K562 (cell line): ENCODE measurements around the gene PTPN18. TPM values are rescaled to one million over a fixed set of nuclear protein-coding genes. Genes with fewer than 3 reads are reported as not detected.

Experiments
- ATAC-seq: fragments of 200-7000 bp; cut with Tn5 transposase; 3 replicates; pipeline ENCODE4 v1.9.1; 2020; ENCODE audit warnings: moderate library complexity
- BruUV-seq: library from RNA; stranded (reverse); fragments of 400-500 nt; replicated peaks from 2 replicates; lab custom pipeline; 2021; lab: Mats Ljungman, UMichigan
- CTCF ChIA-PET: fragments of 300-600 bp; formaldehyde crosslinking; extraction: SDS; loops from one replicate; lab custom pipeline; 2021; ENCODE audit warnings: low intra/inter-chr PET ratio; lab: Yijun Ruan, JAX
- POLR2A ChIA-PET: fragments of 300-600, 350-650 bp; sonication (Branson Sonifier 250); formaldehyde crosslinking; extraction: SDS; loops from one replicate; lab custom pipeline; 2021; ENCODE audit warnings: antibody characterized with exemption, inconsistent platforms; lab: Yijun Ruan, JAX
- DNase-seq, 4 experiments: peaks; one replicate each; pipeline versions ENCODE4 v3.0.0 to v3.0.0-alpha.2; 2011 to 2018; ENCODE audit warnings: low spot score in 3 of 4, mixed read lengths in 3 of 4; ENCODE audit errors: extremely low read depth in 1 of 4
- FAIRE-seq: peaks from 2 replicates; lab custom pipeline; 2011; peaks lifted over from hg19 to GRCh38; lab: Jason Lieb, UNC
- H2AFZ ChIP-seq: 2 replicates; pipeline ENCODE4 v1.6.0; 2011; ENCODE audit warnings: low read depth, low read length, control low read depth, inconsistent platforms
- H3K27ac ChIP-seq: fragments of 200-600 bp; 3 replicates; pipeline ENCODE4 v1.8.0; 2011; ENCODE audit warnings: low read depth, mild to moderate bottlenecking, control low read depth, inconsistent platforms, low read length, moderate library complexity, mixed read lengths; ENCODE audit errors: extremely low read depth
- H3K27me3 ChIP-seq, 2 experiments: fragments of 300-600 bp in 1 of 2; 2 replicates in 1 of 2; 3 replicates in 1 of 2; pipeline versions ENCODE4 v1.6.0 to v1.8.0; 2011; ENCODE audit warnings: inconsistent platforms in 2 of 2, low read length in 2 of 2, mild to moderate bottlenecking in 1 of 2, mixed read lengths in 1 of 2, moderate library complexity in 1 of 2; ENCODE audit not compliant: control insufficient read depth in 2 of 2, insufficient read depth in 2 of 2
- H3K36me3 ChIP-seq: fragments of 300-600 bp; 3 replicates; pipeline ENCODE4 v1.8.0; 2011; ENCODE audit warnings: mild to moderate bottlenecking, low read length, inconsistent platforms; ENCODE audit not compliant: control insufficient read depth, insufficient read depth
- H3K4me1 ChIP-seq, 2 experiments: fragments of 200-600 bp in 1 of 2; replicated peaks in 1 of 2; 2 replicates in 1 of 2; 3 replicates in 1 of 2; pipeline versions ENCODE4 v1.5.1 to v1.8.0; 2011; ENCODE audit warnings: inconsistent platforms in 2 of 2, low read length in 2 of 2, mild to moderate bottlenecking in 1 of 2, mixed read lengths in 1 of 2, moderate library complexity in 1 of 2; ENCODE audit not compliant: control insufficient read depth in 2 of 2, insufficient read depth in 2 of 2
- H3K4me2 ChIP-seq: 2 replicates; pipeline ENCODE4 v1.6.1; 2011; ENCODE audit warnings: low read length, control low read depth, inconsistent platforms, mixed read lengths; ENCODE audit not compliant: insufficient read depth
- H3K4me3 ChIP-seq: fragments of 200-600 bp; sonication (generic), shearing (Covaris generic); 2 replicates; pipeline ENCODE4 v1.5.1; 2016; ENCODE audit warnings: control low read depth, inconsistent platforms
- H3K79me2 ChIP-seq: fragments of 200-600 bp; 3 replicates; pipeline ENCODE4 v1.8.0; 2011; ENCODE audit warnings: low read length, inconsistent platforms; ENCODE audit not compliant: control insufficient read depth, insufficient read depth
- H3K9ac ChIP-seq, 2 experiments: 2 replicates each; pipeline versions ENCODE4 v1.6.0 to v1.6.1; 2011; ENCODE audit warnings: low read depth in 2 of 2, low read length in 2 of 2, control low read depth in 1 of 2, inconsistent platforms in 1 of 2, mild to moderate bottlenecking in 1 of 2, mixed read lengths in 1 of 2; ENCODE audit not compliant: insufficient read depth in 1 of 2
- H3K9me1 ChIP-seq: one replicate; pipeline ENCODE4 v1.6.0; 2011; ENCODE audit warnings: inconsistent platforms, mild to moderate bottlenecking, low read length, moderate library complexity; ENCODE audit not compliant: control insufficient read depth, insufficient read depth
- H3K9me3 ChIP-seq: replicated peaks from 2 replicates; pipeline ENCODE4 v1.5.1; 2011; ENCODE audit warnings: low read depth, low read length, inconsistent platforms; ENCODE audit not compliant: control insufficient read depth, insufficient read depth
- H4K20me1 ChIP-seq: replicated peaks from 2 replicates; pipeline ENCODE4 v1.6.1; 2011; ENCODE audit warnings: low read length, inconsistent platforms, mixed read lengths; ENCODE audit not compliant: control insufficient read depth, insufficient read depth
- KDM4B ChIP-seq, 2 experiments: fragments of 450-650 bp in 1 of 2; sonication (generic) in 1 of 2; IDR thresholded peaks; 2 replicates each; pipeline ENCODE4 v1.6.1; 2016 to 2017; ENCODE audit warnings: borderline replicate concordance in 2 of 2, antibody characterized with exemption in 1 of 2, low read depth in 1 of 2, mild to moderate bottlenecking in 1 of 2
- PHF20 ChIP-seq: fragments of 450-650 bp; IDR thresholded peaks from 2 replicates; pipeline ENCODE4 v1.6.1; 2018; ENCODE audit not compliant: partially characterized antibody
- SIN3B ChIP-seq: fragments of 450-650 bp; IDR thresholded peaks from 2 replicates; pipeline ENCODE4 v1.6.1; 2017; ENCODE audit warnings: low read depth, mild to moderate bottlenecking, moderate library complexity
- SREBF2 ChIP-seq: sonication (generic); formaldehyde crosslinking; IDR thresholded peaks from 2 replicates; pipeline ENCODE4 v1.4.0; 2020; ENCODE audit warnings: mild to moderate bottlenecking, missing genetic modification reagents
- ZFX ChIP-seq: sonication (generic); formaldehyde crosslinking; IDR thresholded peaks from 2 replicates; pipeline ENCODE4 v1.8.0; 2022; ENCODE audit warnings: mild to moderate bottlenecking, missing genetic modification reagents, moderate library complexity
- ZNF3 ChIP-seq: fragments of 250-450 bp; sonication (Bioruptor Pico); IDR thresholded peaks from 2 replicates; pipeline ENCODE4 v1.5.0; 2021; ENCODE audit warnings: mild to moderate bottlenecking, moderate library complexity
- WGBS: fragments of 100-300 bp; shearing (Covaris generic); methylation state at CpG from one replicate; pipeline ENCODE4 v1.1.6; 2016; ENCODE audit warnings: low coverage, mixed read lengths; ENCODE audit not compliant: insufficient coverage; ENCODE audit errors: missing lambda C conversion rate; 5-methylcytosine and 5-hydroxymethylcytosine counted together
- in situ Hi-C: fragments of 300-500 bp; cut with MboI; formaldehyde crosslinking; loops from 4 replicates; pipeline ENCODE4 v1.15.0; 2018; ENCODE audit warnings: inconsistent platforms, mixed read lengths
- intact Hi-C: fragments of 100-400 bp; cut with micrococcal nuclease; formaldehyde crosslinking; loops from 2 replicates; pipeline ENCODE4 v1.14.2; 2022
- polyA plus RNA-seq, 8 experiments: library from polyadenylated mRNA; depleted of rRNA in 4 of 8; stranded (reverse) in 5 of 8; unstranded in 3 of 8; fragments of >200 nt; fragmentation: Nextera tagmentation in 2 of 8; fragmentation: Illumina TruSeq in 1 of 8; extraction: Ambion mirVana in 2 of 8; extraction: Trizol in 1 of 8; gene quantifications; 2 replicates each; pipeline versions ENCODE4 v1.2.1 to v1.2.3, GENCODE V29; 2011 to 2014; ENCODE audit warnings: inconsistent platforms in 1 of 8, missing spikeins in 1 of 8
- total RNA-seq, 7 experiments: library from RNA; depleted of rRNA in 6 of 7; stranded (reverse); fragments of >200 nt in 6 of 7; fragmentation: Illumina TruSeq in 2 of 7; extraction: Trizol in 2 of 7; gene quantifications; 2 replicates each; pipeline versions ENCODE4 v1.2.1 to v1.2.3, GENCODE V29; 2011 to 2021; ENCODE audit warnings: low replicate concordance in 1 of 7
- TF ChIP-seq, protein P1 (sequence below): fragments of 250-450 bp; sonication (Bioruptor Pico); IDR thresholded peaks from 2 replicates; pipeline ENCODE4 v1.9.0; 2021; ENCODE audit warnings: mild to moderate bottlenecking

PTPN18 gene
- total and polyA plus RNA-seq, 9 of the 15 experiments (the other 6 are each of a cell fraction or from before 2014, with no cell fraction given): 11.6 to 90.7 (median 49.6) TPM

- ATAC-seq (no peak), DNase-seq (peak; percentile 29 to 60 (median 35))
- Histone ChIP-seq H3K4me3 (peak overlapping the region; percentile 59), H3K27me3 (no peaks in the 10 kb centered on the region)
- WGBS: 0% methylated on average over 14 of the region's 24 CpGs
- in situ Hi-C loops (loop anchor here (25.0 kb wide), 2 partner anchors 896 to 1171 kb away; no protein-coding TSS in a partner anchor), intact Hi-C loops (loop anchor here (1.0 to 10.0 kb wide), 4 partner anchors 31 to 866 kb away; partner anchors contain the start of genes MZT2B, POTEE and SMPD4)
- TF ChIP-seq SIN3B: 0 out of 2 replicates have a peak, but pooled peaks have one; percentile 10
- no peak for TF ChIP-seq ZNF3 (CRISPR knock-in tag)
- TF ChIP-seq PHF20: peak; percentile 6
- no peak for TF ChIP-seq SREBF2 (CRISPR knock-in tag)
- TF ChIP-seq, protein P1, sequence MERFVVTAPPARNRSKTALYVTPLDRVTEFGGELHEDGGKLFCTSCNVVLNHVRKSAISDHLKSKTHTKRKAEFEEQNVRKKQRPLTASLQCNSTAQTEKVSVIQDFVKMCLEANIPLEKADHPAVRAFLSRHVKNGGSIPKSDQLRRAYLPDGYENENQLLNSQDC (CRISPR knock-in tag): no peak
- peak; percentile 8; the same call in 1 of the 2 replicates for TF ChIP-seq ZFX (CRISPR knock-in tag)
- TF ChIP-seq KDM4B (IDR thresholded peaks at IDR 0.05; ENCODE audit: borderline replicate concordance in 2 of 2, low read depth in 1 of 2): 0 out of 4 replicates have a peak, but pooled peaks of 1 of the 2 experiments have one; percentile 6
- TF ChIP-seq, all 486 proteins: peak for 4
- H2AFZ ChIP-seq: peak overlapping the region; percentile 95
- FAIRE-seq: no peak
- peak overlapping the region; percentile 57 to 92 for H3K9ac ChIP-seq
- peak overlapping the region; percentile 78 for H3K27ac ChIP-seq
- POLR2A ChIA-PET: interaction anchor here (0.8 to 6.1 kb wide), 8 partner anchors 8 to 867 kb away, joined by 3 to 63 read pairs (median 4); partner anchors contain the start of gene PTPN18
- no peaks in the 10 kb centered on the region for H3K9me3 ChIP-seq
- no peaks in the 10 kb centered on the region for H3K9me1 ChIP-seq
- CTCF ChIA-PET: no interaction called here
- peaks cover 48% of the 10 kb centered on the region for H3K79me2 ChIP-seq
- H3K4me1 ChIP-seq: peaks cover 40 to 58% of the 10 kb centered on the region in 2 experiments
- peaks cover 45% of the 10 kb centered on the region for H3K36me3 ChIP-seq
- peak overlapping the region; percentile 67 for H3K4me2 ChIP-seq
- no TSS peak for BruUV-seq
- no peaks in the 10 kb centered on the region for H4K20me1 ChIP-seq
Observed at GRCh38 chr2:130341562-130342019, 14.3 kb upstream of the PTPN18 start.
